K562 (cell line): ENCODE data around the gene PHTF2. TPM values are rescaled to one million over a fixed set of nuclear protein-coding genes. Genes with fewer than 3 reads are reported as not detected.

Source experiments
- CXXC5 ChIP-seq: fragments of 250-450 bp; sonication (Bioruptor Pico); IDR thresholded peaks from 2 replicates; pipeline ENCODE4 v1.8.0; 2022; ENCODE audit warnings: inconsistent platforms, mild to moderate bottlenecking, moderate library complexity
- DACH1 ChIP-seq: fragments of 450-650 bp; IDR thresholded peaks from 2 replicates; pipeline ENCODE4 v1.6.1; 2018; ENCODE audit not compliant: partially characterized antibody
- ERF ChIP-seq: fragments of 450-650 bp; formaldehyde crosslinking; IDR thresholded peaks from 2 replicates; pipeline ENCODE4 v1.4.0; 2020; ENCODE audit warnings: mild to moderate bottlenecking, mixed read lengths
- ESRRB ChIP-seq: fragments of 250-450 bp; sonication (Bioruptor Pico); IDR thresholded peaks from 2 replicates; pipeline ENCODE4 v1.5.0; 2020; ENCODE audit warnings: mild to moderate bottlenecking, moderate library complexity, borderline replicate concordance
- IFI16 ChIP-seq: fragments of 250-450 bp; sonication (Bioruptor Pico); IDR thresholded peaks from 2 replicates; pipeline ENCODE4 v2.1.2; 2022; ENCODE audit warnings: mild to moderate bottlenecking, inconsistent platforms
- KAT2B ChIP-seq: IDR thresholded peaks from one replicate; pipeline ENCODE4 v1.6.1; 2012; ENCODE audit warnings: low read depth, mild to moderate bottlenecking, control low read depth, inconsistent platforms, low read length, moderate library complexity
- KAT7 ChIP-seq: sonication (generic); formaldehyde crosslinking; IDR thresholded peaks from 2 replicates; pipeline ENCODE4 v1.8.0; 2022; ENCODE audit warnings: missing genetic modification reagents, mild to moderate bottlenecking, borderline replicate concordance
- KDM1A ChIP-seq, 2 experiments: fragments of 450-650 bp; IDR thresholded peaks; 2 replicates each; pipeline ENCODE4 v1.6.1; 2016; ENCODE audit warnings: mild to moderate bottlenecking in 2 of 2
- MCM2 ChIP-seq: fragments of 450-650 bp; IDR thresholded peaks from 2 replicates; pipeline ENCODE4 v1.6.1; 2017; ENCODE audit warnings: low read depth, mild to moderate bottlenecking
- NFXL1 ChIP-seq: fragments of 450-650 bp; formaldehyde crosslinking; IDR thresholded peaks from 2 replicates; pipeline ENCODE4 v1.4.0; 2021; ENCODE audit warnings: mild to moderate bottlenecking
- POU5F1 ChIP-seq: fragments of 150-350 bp; IDR thresholded peaks from 2 replicates; pipeline ENCODE4 v1.6.1; 2014; ENCODE audit warnings: borderline replicate concordance, low read length, low read depth, mild to moderate bottlenecking; ENCODE audit not compliant: partially characterized antibody
- RBM14 ChIP-seq: fragments of 200-400 bp; formaldehyde crosslinking; IDR thresholded peaks from 2 replicates; pipeline ENCODE4 v1.6.1; 2018; ENCODE audit warnings: low read depth, mild to moderate bottlenecking, low read length, moderate library complexity, borderline replicate concordance; ENCODE audit not compliant: insufficient read depth
- RBM34 ChIP-seq: fragments of 200-400 bp; formaldehyde crosslinking; IDR thresholded peaks from 2 replicates; pipeline ENCODE4 v1.6.1; 2018; ENCODE audit warnings: low read length, borderline replicate concordance; ENCODE audit not compliant: insufficient read depth
- SIN3A ChIP-seq, 2 experiments: fragments of 150-350 bp in 1 of 2; IDR thresholded peaks; 2 replicates each; pipeline ENCODE4 v1.6.1; 2011 to 2016; ENCODE audit warnings: borderline replicate concordance in 2 of 2, low read depth in 2 of 2, low read length in 2 of 2, mild to moderate bottlenecking in 2 of 2, moderate library complexity in 2 of 2; ENCODE audit not compliant: control insufficient read depth in 1 of 2
- SMAD4 ChIP-seq: fragments of 250-450 bp; sonication (Bioruptor Pico); conservative IDR thresholded peaks from 2 replicates; pipeline ENCODE4 v1.8.0; 2021; ENCODE audit warnings: inconsistent platforms, mild to moderate bottlenecking, moderate library complexity
- SMARCA4 ChIP-seq: fragments of 450-650 bp; IDR thresholded peaks from 2 replicates; pipeline ENCODE4 v1.6.1; 2016
- ZEB2 ChIP-seq: fragments of 450-650 bp; IDR thresholded peaks from 2 replicates; pipeline ENCODE4 v1.6.1; 2016
- ZNF232 ChIP-seq: sonication (generic); formaldehyde crosslinking; IDR thresholded peaks from 2 replicates; pipeline ENCODE4 v1.8.0; 2022; ENCODE audit warnings: mild to moderate bottlenecking, missing genetic modification reagents
- ZNF24 ChIP-seq: fragments of 450-650 bp; IDR thresholded peaks from 2 replicates; pipeline ENCODE4 v1.6.1; 2016
- ZNF263 ChIP-seq: sonication (generic); formaldehyde crosslinking; IDR thresholded peaks from 2 replicates; pipeline ENCODE4 v1.8.0; 2022; ENCODE audit warnings: mild to moderate bottlenecking, missing genetic modification reagents, borderline replicate concordance
- ZNF583 ChIP-seq: fragments of 250-450 bp; sonication (Bioruptor Pico); IDR thresholded peaks from 2 replicates; pipeline ENCODE4 v1.4.0; 2020
- polyA plus RNA-seq, 8 experiments: library from polyadenylated mRNA; depleted of rRNA in 4 of 8; stranded (reverse) in 5 of 8; unstranded in 3 of 8; fragments of >200 nt; fragmentation: Nextera tagmentation in 2 of 8; fragmentation: Illumina TruSeq in 1 of 8; extraction: Ambion mirVana in 2 of 8; extraction: Trizol in 1 of 8; gene quantifications; 2 replicates each; pipeline versions ENCODE4 v1.2.1 to v1.2.3, GENCODE V29; 2011 to 2014; ENCODE audit warnings: inconsistent platforms in 1 of 8, missing spikeins in 1 of 8
- total RNA-seq, 7 experiments: library from RNA; depleted of rRNA in 6 of 7; stranded (reverse); fragments of >200 nt in 6 of 7; fragmentation: Illumina TruSeq in 2 of 7; extraction: Trizol in 2 of 7; gene quantifications; 2 replicates each; pipeline versions ENCODE4 v1.2.1 to v1.2.3, GENCODE V29; 2011 to 2021; ENCODE audit warnings: low replicate concordance in 1 of 7
- TF ChIP-seq, protein P1 (sequence below): fragments of 250-450 bp; sonication (Bioruptor Pico); IDR thresholded peaks from 2 replicates; pipeline ENCODE4 v1.5.0; 2021; ENCODE audit warnings: mild to moderate bottlenecking, borderline replicate concordance
- TF ChIP-seq, protein P2 (sequence below): fragments of 450-650 bp; formaldehyde crosslinking; IDR thresholded peaks from 2 replicates; pipeline ENCODE4 v1.4.0; 2020; ENCODE audit warnings: mild to moderate bottlenecking
- TF ChIP-seq, protein P3 (sequence below): sonication (generic); formaldehyde crosslinking; IDR thresholded peaks from 2 replicates; pipeline ENCODE4 v1.5.0; 2020; ENCODE audit warnings: missing genetic modification reagents

Gene PHTF2
- total and polyA plus RNA-seq, 9 of the 15 experiments (the other 6 are each of a cell fraction or from before 2014, with no cell fraction given), result 17.9 to 43.6 (median 25.4) TPM

DNA sequence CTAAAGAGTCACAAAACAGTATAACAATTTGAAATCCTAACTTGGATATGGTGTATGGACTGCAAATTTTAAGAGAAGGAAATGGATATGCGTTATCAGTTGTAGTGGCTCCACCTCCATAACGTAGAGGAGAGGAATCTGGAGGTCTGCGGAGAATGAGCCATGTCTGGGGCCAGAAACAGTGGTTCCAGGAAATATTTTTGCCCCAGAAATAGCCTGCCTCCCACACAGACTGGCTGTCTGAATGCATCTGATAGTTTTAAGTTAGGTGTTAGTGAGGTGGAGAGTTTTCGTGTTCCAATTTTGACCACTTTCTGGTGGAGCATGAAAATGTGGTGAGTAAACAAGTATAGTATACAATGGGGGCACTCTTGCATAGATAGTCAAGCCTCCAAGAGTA lies 1.6 kb downstream of the PHTF2 start (continued):
- TF ChIP-seq, protein P1, sequence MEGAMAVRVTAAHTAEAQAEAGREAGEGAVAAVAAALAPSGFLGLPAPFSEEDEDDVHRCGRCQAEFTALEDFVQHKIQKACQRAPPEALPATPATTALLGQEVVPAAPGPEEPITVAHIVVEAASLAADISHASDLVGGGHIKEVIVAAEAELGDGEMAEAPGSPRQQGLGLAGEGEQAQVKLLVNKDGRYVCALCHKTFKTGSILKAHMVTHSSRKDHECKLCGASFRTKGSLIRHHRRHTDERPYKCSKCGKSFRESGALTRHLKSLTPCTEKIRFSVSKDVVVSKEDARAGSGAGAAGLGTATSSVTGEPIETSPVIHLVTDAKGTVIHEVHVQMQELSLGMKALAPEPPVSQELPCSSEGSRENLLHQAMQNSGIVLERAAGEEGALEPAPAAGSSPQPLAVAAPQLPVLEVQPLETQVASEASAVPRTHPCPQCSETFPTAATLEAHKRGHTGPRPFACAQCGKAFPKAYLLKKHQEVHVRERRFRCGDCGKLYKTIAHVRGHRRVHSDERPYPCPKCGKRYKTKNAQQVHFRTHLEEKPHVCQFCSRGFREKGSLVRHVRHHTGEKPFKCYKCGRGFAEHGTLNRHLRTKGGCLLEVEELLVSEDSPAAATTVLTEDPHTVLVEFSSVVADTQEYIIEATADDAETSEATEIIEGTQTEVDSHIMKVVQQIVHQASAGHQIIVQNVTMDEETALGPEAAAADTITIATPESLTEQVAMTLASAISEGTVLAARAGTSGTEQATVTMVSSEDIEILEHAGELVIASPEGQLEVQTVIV, result no peak
- TF ChIP-seq ZNF232 (CRISPR knock-in tag), result no peak
- TF ChIP-seq ZEB2, result no peak
- peak in 1 of 2 experiments; percentile 24; a peak in 1 of 4 replicates for TF ChIP-seq SIN3A (IDR thresholded peaks at IDR 0.05; ENCODE audit: borderline replicate concordance in 2 of 2, control insufficient read depth in 1 of 2, low read depth in 2 of 2, low read length in 2 of 2)
- no peak for TF ChIP-seq KAT2B
- peak; percentile 66; the same call in 1 of the 2 replicates for TF ChIP-seq ERF (CRISPR knock-in tag)
- TF ChIP-seq KAT7, result no peak
- TF ChIP-seq, protein P2, sequence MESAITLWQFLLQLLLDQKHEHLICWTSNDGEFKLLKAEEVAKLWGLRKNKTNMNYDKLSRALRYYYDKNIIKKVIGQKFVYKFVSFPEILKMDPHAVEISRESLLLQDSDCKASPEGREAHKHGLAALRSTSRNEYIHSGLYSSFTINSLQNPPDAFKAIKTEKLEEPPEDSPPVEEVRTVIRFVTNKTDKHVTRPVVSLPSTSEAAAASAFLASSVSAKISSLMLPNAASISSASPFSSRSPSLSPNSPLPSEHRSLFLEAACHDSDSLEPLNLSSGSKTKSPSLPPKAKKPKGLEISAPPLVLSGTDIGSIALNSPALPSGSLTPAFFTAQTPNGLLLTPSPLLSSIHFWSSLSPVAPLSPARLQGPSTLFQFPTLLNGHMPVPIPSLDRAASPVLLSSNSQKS (CRISPR knock-in tag), result no peak
- no peak for TF ChIP-seq IFI16 (CRISPR knock-in tag)
- no peak for TF ChIP-seq DACH1
- TF ChIP-seq SMARCA4, result peak; percentile 71
- no peak for TF ChIP-seq ESRRB (CRISPR knock-in tag)
- peak; percentile 77 for TF ChIP-seq CXXC5 (CRISPR knock-in tag)
- peak; percentile 98 for TF ChIP-seq SMAD4
- no peak for TF ChIP-seq RBM14
- TF ChIP-seq ZNF583 (CRISPR knock-in tag), result 0 out of 2 replicates have a peak, but pooled peaks have one; percentile 35
- TF ChIP-seq MCM2, result no peak
- peak; percentile 56 to 79; a peak in 2 of 4 replicates for TF ChIP-seq KDM1A (IDR thresholded peaks at IDR 0.05)
- TF ChIP-seq POU5F1, result no peak
- no peak for TF ChIP-seq NFXL1 (CRISPR knock-in tag)
- no peak for TF ChIP-seq ZNF263 (CRISPR knock-in tag)
- TF ChIP-seq, protein P3, sequence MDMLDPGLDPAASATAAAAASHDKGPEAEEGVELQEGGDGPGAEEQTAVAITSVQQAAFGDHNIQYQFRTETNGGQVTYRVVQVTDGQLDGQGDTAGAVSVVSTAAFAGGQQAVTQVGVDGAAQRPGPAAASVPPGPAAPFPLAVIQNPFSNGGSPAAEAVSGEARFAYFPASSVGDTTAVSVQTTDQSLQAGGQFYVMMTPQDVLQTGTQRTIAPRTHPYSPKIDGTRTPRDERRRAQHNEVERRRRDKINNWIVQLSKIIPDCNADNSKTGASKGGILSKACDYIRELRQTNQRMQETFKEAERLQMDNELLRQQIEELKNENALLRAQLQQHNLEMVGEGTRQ (CRISPR knock-in tag), result no peak
- no peak for TF ChIP-seq ZNF24
- TF ChIP-seq RBM34, result no peak
